Measurements from ENCODE around the gene PLCB1.

Gene PLCB1

GRCh38 chr20:8646033-8646441, 514.0 kb downstream of the PLCB1 start:
- Histone ChIP-seq H3K27me3 (no peaks in the 10 kb centered on the region), H3K4me2 (no peak overlapping the region), H3K9ac (no peak overlapping the region), H3K36me3 (peaks cover 21% of the 10 kb centered on the region), H3K4me3 (no peak overlapping the region), H3K27ac (no peak overlapping the region), H3K9me3 (no peaks in the 10 kb centered on the region; the same call in 1 of the 2 replicates), H4K20me1 (no peaks in the 10 kb centered on the region), H3K4me1 (peaks cover 12% of the 10 kb centered on the region)
- no peak for TF ChIP-seq Cebpa-rat (IDR thresholded peaks at IDR 0.05)

GRCh38 chr20:8646716-8647115, 514.6 kb downstream of the PLCB1 start:
- Histone ChIP-seq H3K4me3 (no peak overlapping the region), H3K9me3 (no peaks in the 10 kb centered on the region; the same call in 1 of the 2 replicates), H3K36me3 (peaks cover 21% of the 10 kb centered on the region), H3K27ac (no peak overlapping the region), H3K4me1 (peaks cover 12% of the 10 kb centered on the region), H3K27me3 (no peaks in the 10 kb centered on the region), H3K4me2 (no peak overlapping the region), H3K9ac (no peak overlapping the region), H4K20me1 (no peaks in the 10 kb centered on the region)
- no peak for TF ChIP-seq Cebpa-rat (IDR thresholded peaks at IDR 0.05)

DNA sequence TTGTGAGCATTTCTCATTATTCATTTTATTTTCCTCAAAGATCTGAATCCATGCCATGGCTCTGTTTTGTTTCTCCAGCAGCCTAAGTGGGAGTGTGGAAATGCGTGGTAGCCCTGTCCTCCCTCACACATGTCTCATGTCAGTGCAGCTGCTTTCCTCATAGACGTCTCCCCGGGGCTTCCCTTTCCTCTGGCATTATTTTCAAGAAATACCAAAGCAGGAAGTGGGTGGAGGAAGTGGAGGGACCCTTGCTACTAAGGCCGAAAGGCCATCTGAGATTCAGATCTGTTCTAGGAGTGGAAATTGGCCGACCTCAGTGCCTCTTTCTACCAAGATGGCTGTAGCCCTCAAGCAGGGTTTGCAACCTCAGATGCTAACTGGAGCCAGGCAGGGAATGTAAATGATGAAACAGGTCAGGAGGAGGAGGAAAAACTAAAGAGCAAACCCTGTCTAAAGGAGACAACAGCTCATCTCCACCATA, 515.9 kb downstream of the PLCB1 start:
- Histone ChIP-seq H3K4me2 (peak overlapping the region; percentile 57), H3K9ac (peak overlapping the region; percentile 13; the same call in 1 of the 2 replicates), H3K4me3 (no peak overlapping the region), H3K36me3 (peaks cover 21% of the 10 kb centered on the region), H3K27me3 (no peaks in the 10 kb centered on the region), H3K27ac (peak overlapping the region; percentile 49; the same call in 1 of the 2 replicates), H3K4me1 (peaks cover 12% of the 10 kb centered on the region), H4K20me1 (no peaks in the 10 kb centered on the region), H3K9me3 (no peaks in the 10 kb centered on the region; the same call in 1 of the 2 replicates)
- TF ChIP-seq Cebpa-rat (IDR thresholded peaks at IDR 0.05), result no peak

DNA sequence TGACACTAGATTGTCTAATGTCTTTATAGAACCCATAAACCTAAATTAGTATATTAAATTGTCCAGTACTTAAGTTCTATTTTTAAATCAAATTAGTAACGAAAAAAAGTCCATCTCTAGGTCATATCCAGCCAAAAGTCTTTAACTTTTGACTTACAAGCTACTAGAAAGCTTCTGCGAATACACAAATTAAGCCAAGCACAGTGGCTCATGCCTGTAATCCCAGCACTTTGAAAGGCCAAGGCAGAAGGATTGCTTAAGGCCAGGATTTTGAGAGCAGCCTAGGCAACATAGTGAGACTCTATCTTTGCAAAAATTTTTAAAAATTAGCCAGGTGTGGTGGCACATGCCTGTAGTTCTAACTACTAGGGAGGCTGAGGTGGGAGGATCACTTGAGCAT, 516.4 kb downstream of the PLCB1 start:
- Histone ChIP-seq H4K20me1 (no peaks in the 10 kb centered on the region), H3K9ac (no peak overlapping the region), H3K4me3 (no peak overlapping the region), H3K27ac (no peak overlapping the region), H3K4me1 (peaks cover 12% of the 10 kb centered on the region), H3K4me2 (peak overlapping the region; percentile 57; the same call in 1 of the 2 replicates), H3K9me3 (no peaks in the 10 kb centered on the region; the same call in 1 of the 2 replicates), H3K27me3 (no peaks in the 10 kb centered on the region), H3K36me3 (peaks cover 21% of the 10 kb centered on the region)
- TF ChIP-seq Cebpa-rat (IDR thresholded peaks at IDR 0.05), result no peak

DNA sequence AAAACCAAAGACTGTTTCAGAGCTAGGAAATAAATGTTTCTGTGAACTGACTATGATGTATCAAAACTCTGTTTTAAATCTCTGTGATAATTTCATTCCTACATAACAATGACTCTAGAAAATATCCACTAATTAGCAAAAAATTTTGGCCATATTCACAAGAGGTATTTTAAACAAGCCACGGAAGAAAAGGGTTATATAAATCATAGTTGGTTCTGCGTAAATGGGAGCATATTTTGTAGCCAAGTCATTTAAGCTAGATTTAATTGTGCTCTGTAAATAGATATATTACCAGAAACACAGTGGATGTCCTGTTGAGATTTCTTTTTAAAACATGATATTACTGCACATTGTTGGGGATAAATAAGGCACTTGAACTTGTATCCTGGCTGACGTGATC, 520.3 kb downstream of the PLCB1 start:
- Histone ChIP-seq H3K36me3 (peaks cover 11% of the 10 kb centered on the region), H3K27me3 (no peaks in the 10 kb centered on the region), H3K9me3 (no peaks in the 10 kb centered on the region; the same call in 1 of the 2 replicates), H3K4me1 (peaks cover 9% of the 10 kb centered on the region), H3K27ac (no peak overlapping the region), H3K9ac (no peak overlapping the region), H3K4me2 (no peak overlapping the region), H3K4me3 (no peak overlapping the region), H4K20me1 (no peaks in the 10 kb centered on the region)
- no peak for TF ChIP-seq Cebpa-rat (IDR thresholded peaks at IDR 0.05)

- no peaks in the 10 kb centered on the region for H3K27me3 ChIP-seq
- H3K4me3 ChIP-seq, result no peak overlapping the region
- no peak overlapping the region for H3K4me2 ChIP-seq
- H3K9me3 ChIP-seq, result no peaks in the 10 kb centered on the region; the same call in 1 of the 2 replicates
- no peaks in the 10 kb centered on the region for H4K20me1 ChIP-seq
- H3K4me1 ChIP-seq, result no peaks in the 10 kb centered on the region
- H3K9ac ChIP-seq, result no peak overlapping the region
- TF ChIP-seq Cebpa-rat (IDR thresholded peaks at IDR 0.05), result no peak
- H3K36me3 ChIP-seq, result peaks cover 7% of the 10 kb centered on the region
- no peak overlapping the region for H3K27ac ChIP-seq
Observed at GRCh38 chr20:8654486-8654885, 522.4 kb downstream of the PLCB1 start.

DNA sequence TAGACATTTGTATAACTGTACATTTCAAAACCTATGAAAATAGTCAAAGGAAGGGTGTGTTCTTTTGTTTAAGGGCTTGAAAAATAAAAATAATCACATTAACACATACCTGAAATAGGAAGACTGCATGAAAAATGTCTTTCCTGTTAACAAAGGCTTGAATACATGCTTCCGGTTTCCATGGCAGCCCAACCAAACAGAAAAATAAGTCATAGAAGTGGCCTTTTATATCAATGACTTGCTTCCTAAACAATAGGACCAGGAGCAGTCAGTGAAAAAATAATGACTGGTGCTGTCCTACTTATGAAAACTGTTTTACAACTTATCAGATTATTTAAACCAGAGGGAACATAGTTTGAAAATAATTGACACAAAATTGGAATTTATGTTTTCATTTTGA, 524.3 kb downstream of the PLCB1 start:
- no peaks in the 10 kb centered on the region for H3K36me3 ChIP-seq
- H3K4me1 ChIP-seq, result no peaks in the 10 kb centered on the region
- no peak for TF ChIP-seq Cebpa-rat (IDR thresholded peaks at IDR 0.05)
- no peak overlapping the region for H3K9ac ChIP-seq
- no peaks in the 10 kb centered on the region for H3K9me3 ChIP-seq
- H4K20me1 ChIP-seq, result no peaks in the 10 kb centered on the region
- no peaks in the 10 kb centered on the region for H3K27me3 ChIP-seq
- H3K4me3 ChIP-seq, result no peak overlapping the region
- no peak overlapping the region for H3K27ac ChIP-seq
- no peak overlapping the region for H3K4me2 ChIP-seq

- Histone ChIP-seq H3K27ac (no peak overlapping the region), H3K4me3 (no peak overlapping the region), H3K4me1 (no peaks in the 10 kb centered on the region), H3K27me3 (no peaks in the 10 kb centered on the region), H3K36me3 (no peaks in the 10 kb centered on the region), H3K9ac (no peak overlapping the region), H4K20me1 (no peaks in the 10 kb centered on the region), H3K4me2 (no peak overlapping the region), H3K9me3 (no peaks in the 10 kb centered on the region)
- no peak for TF ChIP-seq Cebpa-rat (IDR thresholded peaks at IDR 0.05)
Observed at GRCh38 chr20:8657664-8658063, 525.6 kb downstream of the PLCB1 start.

GRCh38 chr20:8658103-8658502, 526.0 kb downstream of the PLCB1 start:
- no peak for TF ChIP-seq Cebpa-rat (IDR thresholded peaks at IDR 0.05)
- Histone ChIP-seq H3K4me1 (no peaks in the 10 kb centered on the region), H3K9ac (no peak overlapping the region), H3K36me3 (no peaks in the 10 kb centered on the region), H3K27me3 (no peaks in the 10 kb centered on the region), H3K9me3 (no peaks in the 10 kb centered on the region), H3K4me3 (no peak overlapping the region), H4K20me1 (no peaks in the 10 kb centered on the region), H3K27ac (no peak overlapping the region), H3K4me2 (no peak overlapping the region)

DNA sequence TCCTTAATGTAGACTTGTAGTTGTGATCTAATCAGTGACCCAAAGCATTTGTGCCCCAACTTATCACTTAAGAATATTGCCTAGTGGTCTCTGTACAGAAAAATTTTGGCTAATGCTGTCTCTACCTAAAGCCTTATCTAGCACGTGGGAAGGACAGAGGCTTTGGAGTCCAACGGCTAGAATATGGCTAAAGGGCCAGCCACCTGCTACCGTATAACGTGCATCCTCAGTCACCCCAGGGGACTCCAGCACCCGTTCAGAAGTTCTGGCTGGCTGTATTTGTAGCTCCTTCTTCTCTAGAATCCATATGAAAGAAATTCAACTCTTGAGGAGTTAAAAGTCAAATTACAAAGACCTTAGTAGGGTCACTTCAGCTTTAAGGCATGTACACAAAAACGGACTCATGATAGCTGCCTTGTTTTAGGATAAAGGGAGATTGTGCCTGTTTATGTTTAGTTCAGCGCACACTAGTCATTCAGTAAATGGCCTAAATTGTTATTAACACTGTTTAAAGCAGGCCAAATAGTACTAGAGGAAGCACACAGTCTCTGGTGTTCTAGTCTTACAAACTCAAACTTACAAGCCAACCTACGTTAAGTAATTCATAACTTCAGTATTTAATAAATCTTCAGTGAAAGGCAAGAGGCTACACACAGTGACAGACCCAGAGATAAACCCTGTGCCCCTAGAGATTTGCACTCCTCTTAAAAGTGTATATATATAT, 529.3 kb downstream of the PLCB1 start:
- H3K27me3 ChIP-seq, result no peaks in the 10 kb centered on the region
- H3K27ac ChIP-seq, result no peak overlapping the region
- no peak overlapping the region for H3K4me3 ChIP-seq
- H3K36me3 ChIP-seq, result 0 out of 2 replicates have a peak, but pooled peaks cover under 1% of the 10 kb centered on the region
- no peaks in the 10 kb centered on the region for H3K9me3 ChIP-seq
- no peak overlapping the region for H3K4me2 ChIP-seq
- TF ChIP-seq Cebpa-rat (IDR thresholded peaks at IDR 0.05), result no peak
- no peaks in the 10 kb centered on the region for H3K4me1 ChIP-seq
- H3K9ac ChIP-seq, result no peak overlapping the region
- no peaks in the 10 kb centered on the region for H4K20me1 ChIP-seq
